HG03342 (cell line): Measurements from ENCODE around the gene GRPEL2.

ENCODE experiments used
- ATAC-seq: cut with Tn5 transposase; IDR thresholded peaks from one replicate; pipeline ENCODE4 v1.9.1; 2021; ENCODE audit warnings: mild to moderate bottlenecking, moderate library complexity; ENCODE audit not compliant: unreplicated experiment

Gene GRPEL2

GRCh38 chr5:149355688-149356087, 10.4 kb downstream of the GRPEL2 start:
- ATAC-seq, result no peak

GRCh38 chr5:149356391-149356790, 11.1 kb downstream of the GRPEL2 start:
- no peak for ATAC-seq

- ATAC-seq, result peak; percentile 100
These were observed 12.3 kb downstream of the GRPEL2 start, which contains the start of gene PCYOX1L for GRCh38 chr5:149357370-149358293. Gene PCYOX1L, plus strand, starts transcription at chr5:149358046. Its CDS starts 23 bp downstream, at chr5:149358069.

GRCh38 chr5:149358294-149358651, 13.0 kb downstream of the GRPEL2 start:
- ATAC-seq, result no peak

GRCh38 chr5:149358868-149359495, 13.7 kb downstream of the GRPEL2 start:
- ATAC-seq, result no peak

- ATAC-seq, result no peak
These were observed 15.0 kb downstream of the GRPEL2 start for GRCh38 chr5:149360272-149360671.

- no peak for ATAC-seq
These were observed 17.2 kb downstream of the GRPEL2 start for GRCh38 chr5:149362541-149362940.

- ATAC-seq, result no peak
These were observed 18.1 kb downstream of the GRPEL2 start for GRCh38 chr5:149363358-149363757.

- no peak for ATAC-seq
These were observed 18.6 kb downstream of the GRPEL2 start for GRCh38 chr5:149363936-149364335.

GRCh38 chr5:149364719-149365118, 19.4 kb downstream of the GRPEL2 start:
- ATAC-seq, result no peak

GRCh38 chr5:149365418-149365817, 20.1 kb downstream of the GRPEL2 start:
- ATAC-seq, result no peak

- ATAC-seq, result no peak
These were observed 20.9 kb downstream of the GRPEL2 start for GRCh38 chr5:149366169-149366729.

- ATAC-seq, result peak; percentile 61
These were observed 22.1 kb downstream of the GRPEL2 start for GRCh38 chr5:149367249-149367971.

- no peak for ATAC-seq
These were observed 22.8 kb downstream of the GRPEL2 start for GRCh38 chr5:149367972-149368645.

GRCh38 chr5:149370878-149371277, 25.6 kb downstream of the GRPEL2 start:
- no peak for ATAC-seq

GRCh38 chr5:149371296-149371962, 26.1 kb downstream of the GRPEL2 start:
- ATAC-seq, result peak; percentile 90

- ATAC-seq, result no peak
These were observed 26.9 kb downstream of the GRPEL2 start for GRCh38 chr5:149372076-149372795.

GRCh38 chr5:149372932-149373331, 27.6 kb downstream of the GRPEL2 start:
- ATAC-seq, result no peak

- ATAC-seq, result no peak
These were observed 29.0 kb downstream of the GRPEL2 start for GRCh38 chr5:149374303-149374702.
